ENCODE results near the gene MEI1.

- TF ChIP-seq, protein P1, sequence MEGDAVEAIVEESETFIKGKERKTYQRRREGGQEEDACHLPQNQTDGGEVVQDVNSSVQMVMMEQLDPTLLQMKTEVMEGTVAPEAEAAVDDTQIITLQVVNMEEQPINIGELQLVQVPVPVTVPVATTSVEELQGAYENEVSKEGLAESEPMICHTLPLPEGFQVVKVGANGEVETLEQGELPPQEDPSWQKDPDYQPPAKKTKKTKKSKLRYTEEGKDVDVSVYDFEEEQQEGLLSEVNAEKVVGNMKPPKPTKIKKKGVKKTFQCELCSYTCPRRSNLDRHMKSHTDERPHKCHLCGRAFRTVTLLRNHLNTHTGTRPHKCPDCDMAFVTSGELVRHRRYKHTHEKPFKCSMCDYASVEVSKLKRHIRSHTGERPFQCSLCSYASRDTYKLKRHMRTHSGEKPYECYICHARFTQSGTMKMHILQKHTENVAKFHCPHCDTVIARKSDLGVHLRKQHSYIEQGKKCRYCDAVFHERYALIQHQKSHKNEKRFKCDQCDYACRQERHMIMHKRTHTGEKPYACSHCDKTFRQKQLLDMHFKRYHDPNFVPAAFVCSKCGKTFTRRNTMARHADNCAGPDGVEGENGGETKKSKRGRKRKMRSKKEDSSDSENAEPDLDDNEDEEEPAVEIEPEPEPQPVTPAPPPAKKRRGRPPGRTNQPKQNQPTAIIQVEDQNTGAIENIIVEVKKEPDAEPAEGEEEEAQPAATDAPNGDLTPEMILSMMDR (IDR thresholded peaks at IDR 0.05) = no peak
- TF ChIP-seq POLR2A (IDR thresholded peaks at IDR 0.05) = no peak
Measured at GRCh38 chr22:41777749-41778425, 78.6 kb downstream of the MEI1 start.
